HG03159 (cell line): ENCODE data around the gene NTF4.
"Not testable (repeated sequence)": the region's sequence is repeated elsewhere in the genome, so short reads cannot be mapped to it uniquely, and the experiment has no call there.

Experiments
- ATAC-seq: cut with Tn5 transposase; IDR thresholded peaks from one replicate; pipeline ENCODE4 v1.9.1; 2021; ENCODE audit warnings: mild to moderate bottlenecking, moderate library complexity; ENCODE audit not compliant: unreplicated experiment

NTF4 gene

DNA sequence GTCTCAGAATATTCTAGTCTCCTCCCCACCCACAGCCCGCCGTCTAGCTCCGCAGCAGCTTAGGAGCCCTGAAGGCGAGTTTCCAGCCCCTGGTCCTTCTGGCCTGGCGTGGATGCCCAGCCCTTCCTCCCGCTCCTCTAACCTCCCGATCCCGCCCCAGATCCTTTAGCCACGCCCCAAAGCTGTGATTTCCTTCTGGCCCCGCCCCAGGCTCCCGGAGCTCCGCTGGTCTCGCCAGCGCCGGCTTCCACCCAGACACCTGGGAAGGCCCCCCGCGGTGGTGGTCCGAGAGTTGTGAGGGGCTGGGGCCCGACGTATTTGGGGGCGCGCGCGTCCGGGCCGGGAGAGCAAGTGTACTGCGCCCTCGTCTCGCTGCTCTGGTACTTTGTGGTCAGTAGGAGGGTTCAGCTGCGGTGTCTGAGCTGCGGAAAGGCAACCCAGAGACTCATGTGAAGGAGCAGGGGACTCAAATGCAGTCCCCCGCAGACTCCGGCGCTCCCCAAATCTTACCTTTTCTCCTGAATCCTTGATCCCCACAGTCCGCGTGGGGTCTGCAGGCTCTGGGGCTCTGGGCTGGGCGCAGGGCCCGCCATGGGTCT lies 6.9 kb downstream of the NTF4 start, which contains the start of gene CGB7:
CGB7 (minus strand) TSS at position 114 of the 599 bp plus-strand sequence. CDS start 2,374 bp downstream, outside the sequence.
- no peak for ATAC-seq

DNA sequence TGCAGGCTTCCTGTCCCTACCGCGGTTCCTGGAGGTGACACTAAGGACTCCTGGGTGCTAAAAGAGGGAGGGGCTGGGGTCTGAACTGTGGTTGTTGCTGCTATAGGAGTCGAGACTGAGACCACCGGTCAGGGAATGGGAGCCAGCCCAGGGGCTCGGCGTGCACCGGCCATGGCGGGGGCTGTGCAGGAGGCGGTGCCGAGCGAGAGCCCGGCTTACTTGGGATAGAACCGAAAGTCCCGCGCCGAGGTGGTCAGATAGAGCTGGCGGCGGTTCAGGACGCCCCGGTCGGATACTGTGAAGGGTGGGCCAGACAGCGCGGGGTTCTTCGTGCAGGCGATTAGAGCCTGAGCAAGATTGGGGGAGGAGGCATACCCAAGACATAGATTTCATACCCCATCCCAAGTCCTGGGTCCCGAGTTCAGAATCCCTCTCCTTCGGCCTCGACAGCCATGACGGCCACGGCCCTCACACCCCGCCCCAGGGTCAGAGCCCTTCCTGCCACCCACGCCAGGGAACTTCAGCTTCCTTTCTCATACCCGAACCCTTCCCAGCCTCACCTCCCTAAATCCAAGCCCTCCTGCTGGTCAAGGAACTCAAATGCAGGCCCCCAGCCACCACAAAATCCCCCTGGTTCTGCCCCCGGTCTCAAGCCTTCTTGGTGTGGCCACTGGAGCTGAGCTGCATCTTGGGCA lies 7.6 kb downstream of the NTF4 start:
- ATAC-seq: not testable (repeated sequence)

DNA sequence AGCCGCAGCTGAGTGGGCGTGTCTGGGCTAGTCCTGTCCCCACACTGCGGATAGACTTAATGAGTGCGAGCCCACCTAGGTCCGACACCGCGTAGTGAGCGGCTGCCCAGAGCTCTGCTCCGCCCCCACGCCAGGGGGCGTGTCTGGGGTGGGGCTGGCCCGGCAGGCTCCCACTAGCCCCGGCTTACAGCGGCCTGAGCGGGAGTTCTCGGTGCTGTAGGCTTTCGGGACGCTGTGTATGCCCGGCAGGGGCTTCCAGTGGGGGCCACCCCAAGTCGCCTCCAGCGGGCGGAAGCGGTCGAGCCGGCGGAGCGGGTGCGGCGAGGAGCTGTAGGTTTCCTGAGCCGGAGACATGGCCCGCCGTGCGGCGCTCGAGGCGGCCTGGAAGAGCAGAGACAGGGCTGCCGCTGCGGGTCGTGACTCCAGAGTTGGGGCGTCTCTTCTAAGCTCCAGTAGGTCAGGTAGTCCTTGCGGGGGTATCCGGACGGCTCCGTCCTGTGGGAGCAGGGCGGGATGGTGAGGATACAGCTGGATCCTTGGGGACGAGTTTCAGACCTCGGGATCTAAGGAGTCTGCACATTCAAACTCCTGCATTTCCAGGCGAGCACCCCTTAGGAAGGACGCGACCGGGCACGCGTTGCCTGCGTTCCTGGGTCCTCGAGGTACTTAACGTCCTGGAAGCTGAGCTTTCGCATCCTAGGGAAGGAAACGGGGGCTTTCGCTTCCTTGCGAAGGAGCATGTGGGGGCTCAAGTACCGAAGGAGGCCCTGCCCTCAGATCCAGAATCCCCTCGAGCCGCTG lies 8.3 kb downstream of the NTF4 start:
- no peak for ATAC-seq

GRCh38 chr19:49050376-49051033 lies 14.1 kb downstream of the NTF4 start:
- not testable (repeated sequence) for ATAC-seq

DNA sequence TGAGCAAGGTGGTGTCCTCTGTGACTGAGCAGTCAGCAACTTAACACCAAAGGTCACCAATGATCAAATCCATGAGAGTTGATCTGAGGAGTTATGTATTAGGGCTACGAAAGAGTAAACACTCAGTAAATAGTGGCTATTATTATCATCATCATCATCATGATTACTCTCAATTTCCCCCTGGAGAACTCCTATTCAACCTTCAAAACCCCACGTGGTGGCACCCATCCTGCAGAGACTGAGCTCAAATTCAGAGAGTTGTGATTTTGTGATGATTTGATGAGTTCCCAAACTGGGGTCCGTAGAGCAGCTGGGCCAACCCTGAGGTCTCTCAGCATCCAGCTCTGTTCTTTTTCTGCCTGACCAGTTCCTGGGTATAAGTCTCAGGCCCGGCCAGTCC lies 14.8 kb downstream of the NTF4 start:
- ATAC-seq: not testable (repeated sequence)

DNA sequence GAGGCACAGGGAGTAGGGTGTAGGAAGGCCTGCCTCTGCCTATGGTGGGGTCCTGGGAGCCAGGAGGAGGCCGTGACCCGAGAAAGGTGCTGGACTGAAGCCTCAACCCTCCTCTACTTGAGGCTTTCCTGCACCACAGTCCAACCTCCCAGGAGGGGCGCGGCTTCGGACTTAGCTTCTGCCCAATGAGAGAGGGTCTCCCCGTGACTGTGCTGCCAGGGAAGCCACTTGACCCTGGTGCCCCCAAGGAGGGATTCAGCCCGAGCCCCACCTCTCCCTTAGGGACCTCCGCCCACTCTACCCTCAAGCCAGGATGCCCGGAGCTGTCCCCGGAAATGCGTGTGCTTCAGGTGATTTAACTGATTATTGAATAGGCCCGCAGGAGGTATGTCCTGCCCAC lies 15.6 kb downstream of the NTF4 start, which contains the start of gene CGB8:
CGB8 (minus strand) TSS at position 101 of the 400 bp plus-strand sequence. CDS start 372 bp downstream, outside the sequence.
- ATAC-seq: not testable (repeated sequence)

- ATAC-seq: not testable (repeated sequence)
Measured at GRCh38 chr19:49043548-49043947, 21.1 kb downstream of the NTF4 start, which contains the start of gene CGB5. CGB5 (plus strand) TSS chr19:49043848; CDS start chr19:49044210, 362 bp downstream.

DNA sequence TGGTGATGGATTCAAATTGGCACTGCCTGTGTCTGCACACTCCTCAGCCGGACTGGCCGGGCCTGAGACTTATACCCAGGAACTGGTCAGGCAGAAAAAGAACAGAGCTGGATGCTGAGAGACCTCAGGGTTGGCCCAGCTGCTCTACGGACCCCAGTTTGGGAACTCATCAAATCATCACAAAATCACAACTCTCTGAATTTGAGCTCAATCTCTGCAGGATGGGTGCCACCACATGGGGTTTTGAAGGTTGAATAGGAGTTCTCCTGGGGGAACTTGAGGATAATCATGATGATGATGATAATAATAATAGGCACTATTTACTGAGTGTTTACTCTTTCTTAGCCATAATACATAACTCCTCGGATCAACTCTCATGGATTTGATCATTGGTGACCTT lies 22.0 kb downstream of the NTF4 start:
- not testable (repeated sequence) for ATAC-seq

DNA sequence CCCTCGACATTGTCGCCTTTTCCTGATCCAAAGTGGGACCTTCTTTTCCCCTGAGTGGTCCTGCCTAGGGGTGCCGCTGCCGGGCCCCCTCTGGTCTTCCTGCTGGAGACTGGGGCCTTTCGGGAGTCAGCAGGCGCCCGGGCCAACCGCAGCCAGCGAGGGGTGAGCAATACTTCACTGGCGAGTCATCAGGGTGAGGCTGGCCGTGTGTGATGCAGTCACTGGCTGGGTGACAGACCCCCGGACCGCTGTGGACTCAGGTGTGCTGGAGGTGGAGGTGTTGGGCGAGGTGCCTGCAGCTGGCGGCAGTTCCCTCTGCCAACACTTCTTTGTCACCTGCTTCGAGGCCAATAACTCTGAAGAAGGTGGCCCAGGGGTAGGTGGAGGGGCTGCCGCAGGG lies 22.4 kb downstream of the NTF4 start:
- no peak for ATAC-seq

DNA sequence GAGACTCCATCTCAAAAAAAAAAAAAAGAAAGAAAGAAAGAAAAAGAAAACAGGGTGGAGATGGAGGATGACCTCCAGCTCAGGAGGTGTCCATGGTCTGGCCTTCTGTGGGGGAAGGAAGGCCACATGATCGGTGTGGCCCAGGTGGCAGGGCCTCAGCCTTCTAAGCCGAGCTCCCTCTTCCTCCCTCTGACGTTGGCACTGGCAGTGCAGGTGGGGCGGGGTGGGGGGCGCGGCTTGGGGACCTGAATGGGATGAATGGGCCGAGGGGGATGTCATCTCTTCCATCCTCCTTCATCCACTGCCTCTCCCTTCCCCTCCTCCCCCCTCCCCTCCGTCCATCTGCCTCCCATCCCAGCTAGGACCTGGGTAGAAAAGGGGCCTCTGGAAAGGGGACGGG lies 24.9 kb downstream of the NTF4 start:
- not testable (repeated sequence) for ATAC-seq

DNA sequence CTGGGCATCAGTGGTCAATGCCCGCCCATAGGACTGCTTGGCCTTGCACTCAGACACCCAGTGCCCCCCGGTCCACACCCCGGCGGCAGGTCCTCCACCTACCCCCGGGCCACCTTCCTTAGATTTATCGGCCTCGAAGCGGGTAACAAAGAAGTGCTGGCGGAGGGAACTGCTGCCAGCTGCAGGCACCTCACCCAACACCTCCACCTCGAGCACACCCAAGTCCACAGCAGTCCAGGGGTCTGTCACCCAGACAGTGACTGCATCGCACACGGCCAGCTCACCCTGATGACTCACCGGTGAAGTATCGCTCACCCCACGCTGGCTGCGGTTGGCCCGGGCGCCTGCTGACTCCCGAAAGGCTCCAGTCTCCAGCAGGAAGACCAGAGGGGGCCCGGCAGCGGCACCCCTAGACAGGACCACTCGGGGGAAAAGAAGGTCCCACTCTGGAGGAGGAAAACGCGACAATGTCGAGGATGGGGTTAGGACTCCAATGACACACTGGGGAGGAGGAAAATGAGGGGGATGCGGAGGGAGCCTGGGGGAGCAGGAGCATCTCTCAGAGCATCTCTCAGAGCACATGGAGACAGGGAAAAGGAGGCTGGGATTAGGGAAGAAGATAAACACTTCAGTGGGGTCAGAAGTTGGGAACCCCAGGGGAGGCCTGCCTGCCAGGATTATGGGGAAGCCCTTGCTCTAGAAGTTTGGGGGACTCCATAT lies 25.9 kb downstream of the NTF4 start:
- not testable (repeated sequence) for ATAC-seq

- ATAC-seq: not testable (repeated sequence)
Measured at GRCh38 chr19:49038111-49038510, 26.5 kb downstream of the NTF4 start.

DNA sequence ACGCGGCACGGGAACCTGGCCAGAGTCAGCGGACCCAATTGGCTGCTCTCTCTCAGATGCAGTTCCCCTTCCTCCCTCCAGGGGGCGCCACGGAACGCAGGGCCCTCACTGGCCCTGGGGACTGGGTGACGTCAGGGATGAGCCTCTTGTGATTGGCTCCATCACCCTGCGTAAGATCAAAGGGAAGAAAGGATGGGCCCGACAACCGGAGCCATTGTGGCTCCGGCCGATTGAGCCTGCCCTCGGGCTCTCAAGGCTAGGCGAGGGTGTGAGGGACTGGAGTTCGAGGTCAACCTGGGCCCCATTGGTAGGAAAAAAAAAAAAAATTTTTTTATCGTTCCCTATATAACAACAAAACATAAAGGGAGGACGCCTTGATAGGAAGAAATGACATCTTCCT lies 27.8 kb downstream of the NTF4 start, which contains the start of gene CGB1:
CGB1 (minus strand) TSS at position 81 of the 400 bp plus-strand sequence. CDS start 184 bp downstream, outside the sequence.
- ATAC-seq: not testable (repeated sequence)

GRCh38 chr19:49031642-49032301 lies 32.8 kb downstream of the NTF4 start, which contains the start of gene CGB2:
CGB2 (plus strand) TSS chr19:49031890; CDS start chr19:49032096, 206 bp downstream.
- ATAC-seq: not testable (repeated sequence)

DNA sequence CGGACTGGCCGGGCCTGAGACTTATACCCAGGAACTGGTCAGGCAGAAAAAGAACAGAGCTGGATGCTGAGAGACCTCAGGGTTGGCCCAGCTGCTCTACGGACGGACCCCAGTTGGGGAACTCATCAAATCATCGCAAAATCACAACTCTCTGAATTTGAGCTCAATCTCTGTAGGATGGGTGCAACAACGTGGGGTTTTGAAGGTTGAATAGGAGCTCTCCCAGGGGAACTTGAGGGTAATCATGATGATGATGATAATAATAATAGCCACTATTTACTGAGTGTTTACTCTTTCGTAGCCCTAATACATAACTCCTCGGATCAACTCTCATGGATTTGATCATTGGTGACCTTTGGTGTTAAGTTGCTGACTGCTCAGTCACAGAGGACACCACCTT lies 34.3 kb downstream of the NTF4 start:
- not testable (repeated sequence) for ATAC-seq

DNA sequence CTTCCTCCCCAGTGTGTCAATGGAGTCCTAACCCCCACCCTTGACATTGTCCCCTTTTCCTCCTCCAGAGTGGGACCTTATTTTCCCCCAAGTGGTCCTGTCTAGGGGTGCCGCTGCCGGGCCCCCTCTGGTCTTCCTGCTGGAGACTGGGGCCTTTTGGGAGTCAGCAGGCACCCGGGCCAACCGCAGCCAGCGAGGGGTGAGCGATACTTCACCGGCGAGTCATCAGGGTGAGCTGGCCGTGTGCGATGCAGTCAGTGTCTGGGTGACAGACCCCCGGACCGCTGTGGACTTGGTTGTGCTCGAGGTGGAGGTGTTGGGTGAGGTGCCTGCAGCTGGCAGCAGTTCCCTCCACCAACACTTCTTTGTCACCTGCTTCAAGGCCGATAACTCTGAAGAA lies 34.9 kb downstream of the NTF4 start:
- ATAC-seq: not testable (repeated sequence)

DNA sequence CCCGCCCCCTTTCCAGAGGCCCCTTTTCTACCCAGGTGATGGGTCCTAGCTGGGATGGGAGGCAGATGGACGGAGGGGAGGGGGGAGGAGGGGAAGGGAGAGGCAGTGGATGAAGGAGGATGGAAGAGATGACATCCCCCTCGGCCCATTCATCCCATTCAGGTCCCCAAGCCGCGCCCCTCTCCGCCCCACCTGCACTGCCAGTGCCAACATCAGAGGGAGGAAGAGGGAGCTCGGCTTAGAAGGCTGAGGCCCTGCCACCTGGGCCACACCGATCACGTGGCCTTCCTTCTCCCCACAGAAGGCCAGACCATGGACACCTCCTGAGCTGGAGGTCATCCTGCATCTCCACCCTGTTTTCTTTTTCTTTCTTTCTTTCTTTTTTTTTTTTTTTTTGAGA lies 35.9 kb downstream of the NTF4 start:
- not testable (repeated sequence) for ATAC-seq

- ATAC-seq: not testable (repeated sequence)
Measured at GRCh38 chr19:49025599-49025998, 39.0 kb downstream of the NTF4 start.

- not testable (repeated sequence) for ATAC-seq
Measured at GRCh38 chr19:49025088-49025487, 39.5 kb downstream of the NTF4 start.
